ENCODE measurements around the gene BMX. TPM values are rescaled to one million over a fixed set of nuclear protein-coding genes. Genes with fewer than 3 reads are reported as not detected.

Gene BMX
- total RNA-seq, 2 donors from 2014 or later, result not detected

GRCh38 chrX:15564981-15565579 lies 64.5 kb downstream of the BMX start:
- no peak for DNase-seq

GRCh38 chrX:15566244-15566643 lies 65.6 kb downstream of the BMX start:
- H3K36me3 Mint-ChIP-seq (ENCODE audit: low read depth), result no peaks in the 10 kb centered on the region
- peaks cover 22% of the 10 kb centered on the region for H3K27me3 Mint-ChIP-seq
- DNase-seq (no peak), ATAC-seq (no peak)
- no peak overlapping the region for H3K4me3 Mint-ChIP-seq
- H3K9me3 ChIP-seq (ENCODE audit: control insufficient read depth, low read length, poor library complexity, severe bottlenecking), result no peaks in the 10 kb centered on the region
- H3K4me1 Mint-ChIP-seq, result peaks cover 4% of the 10 kb centered on the region
- H3K27ac Mint-ChIP-seq, result no peak overlapping the region

More at GRCh38 chrX:15564981-15565579, 64.5 kb downstream of the BMX start:
- no peaks in the 10 kb centered on the region for H3K36me3 Mint-ChIP-seq (ENCODE audit: low read depth)
- no peaks in the 10 kb centered on the region for H3K9me3 ChIP-seq (ENCODE audit: control insufficient read depth, low read length, poor library complexity, severe bottlenecking)
- no peak overlapping the region for H3K27ac Mint-ChIP-seq
- peaks cover 4% of the 10 kb centered on the region for H3K4me1 Mint-ChIP-seq
- peaks cover 22% of the 10 kb centered on the region for H3K27me3 Mint-ChIP-seq
- no peak overlapping the region for H3K4me3 Mint-ChIP-seq
- ATAC-seq, result no peak

- H3K9me3 ChIP-seq (ENCODE audit: control insufficient read depth, low read length, poor library complexity, severe bottlenecking), result no peaks in the 10 kb centered on the region
- no peak for ATAC-seq
- H3K27me3 Mint-ChIP-seq, result peaks cover 22% of the 10 kb centered on the region
- no peak for DNase-seq
- no peaks in the 10 kb centered on the region for H3K36me3 Mint-ChIP-seq (ENCODE audit: low read depth)
- no peak overlapping the region for H3K4me3 Mint-ChIP-seq
- peaks cover 4% of the 10 kb centered on the region for H3K4me1 Mint-ChIP-seq
- H3K27ac Mint-ChIP-seq, result no peak overlapping the region
These were observed 66.7 kb downstream of the BMX start for GRCh38 chrX:15567267-15567666.

- DNase-seq, result no peak
- Mint-ChIP-seq H3K36me3 (ENCODE audit: low read depth) (no peaks in the 10 kb centered on the region), H3K4me1 (peaks cover 4% of the 10 kb centered on the region), H3K27ac (no peak overlapping the region), H3K4me3 (no peak overlapping the region), H3K27me3 (peaks cover 22% of the 10 kb centered on the region)
- ATAC-seq, result no peak
- H3K9me3 ChIP-seq (ENCODE audit: control insufficient read depth, low read length, poor library complexity, severe bottlenecking), result no peaks in the 10 kb centered on the region
These were observed 67.4 kb downstream of the BMX start for GRCh38 chrX:15567886-15568616.

- ATAC-seq (no peak), DNase-seq (no peak)
- Mint-ChIP-seq H3K4me3 (no peak overlapping the region), H3K27ac (peak overlapping the region; percentile 39), H3K27me3 (peaks cover 13% of the 10 kb centered on the region), H3K4me1 (peaks cover 4% of the 10 kb centered on the region), H3K36me3 (ENCODE audit: low read depth) (no peaks in the 10 kb centered on the region)
- H3K9me3 ChIP-seq (ENCODE audit: control insufficient read depth, low read length, poor library complexity, severe bottlenecking), result no peaks in the 10 kb centered on the region
These were observed 69.5 kb downstream of the BMX start for GRCh38 chrX:15570145-15570544.

- Mint-ChIP-seq H3K4me1 (no peaks in the 10 kb centered on the region), H3K27me3 (peaks cover 4% of the 10 kb centered on the region), H3K36me3 (ENCODE audit: low read depth) (no peaks in the 10 kb centered on the region), H3K27ac (no peak overlapping the region), H3K4me3 (no peak overlapping the region)
- H3K9me3 ChIP-seq (ENCODE audit: control insufficient read depth, low read length, poor library complexity, severe bottlenecking), result no peaks in the 10 kb centered on the region
- no peak for ATAC-seq
- DNase-seq, result no peak
These were observed 73.4 kb downstream of the BMX start for GRCh38 chrX:15574017-15574416.

- no peaks in the 10 kb centered on the region for H3K36me3 Mint-ChIP-seq (ENCODE audit: low read depth)
- ATAC-seq (no peak), DNase-seq (no peak)
- no peak overlapping the region for H3K27ac Mint-ChIP-seq
- H3K27me3 Mint-ChIP-seq, result no peaks in the 10 kb centered on the region
- H3K9me3 ChIP-seq (ENCODE audit: control insufficient read depth, low read length, poor library complexity, severe bottlenecking), result no peaks in the 10 kb centered on the region
- H3K4me3 Mint-ChIP-seq, result no peak overlapping the region
- no peaks in the 10 kb centered on the region for H3K4me1 Mint-ChIP-seq
These were observed 75.4 kb downstream of the BMX start for GRCh38 chrX:15576019-15576418.

GRCh38 chrX:15579778-15580747 lies 79.5 kb downstream of the BMX start:
- H3K9me3 ChIP-seq (ENCODE audit: control insufficient read depth, low read length, poor library complexity, severe bottlenecking), result no peaks in the 10 kb centered on the region
- no peaks in the 10 kb centered on the region for H3K27me3 Mint-ChIP-seq
- no peak overlapping the region for H3K4me3 Mint-ChIP-seq
- DNase-seq, result no peak
- no peak for ATAC-seq
- no peak overlapping the region for H3K27ac Mint-ChIP-seq
- H3K36me3 Mint-ChIP-seq (ENCODE audit: low read depth), result no peaks in the 10 kb centered on the region
- no peaks in the 10 kb centered on the region for H3K4me1 Mint-ChIP-seq

- H3K4me3 Mint-ChIP-seq, result no peak overlapping the region
- ATAC-seq (no peak), DNase-seq (no peak)
- H3K9me3 ChIP-seq (ENCODE audit: control insufficient read depth, low read length, poor library complexity, severe bottlenecking), result no peaks in the 10 kb centered on the region
- peaks cover 3% of the 10 kb centered on the region for H3K36me3 Mint-ChIP-seq (ENCODE audit: low read depth)
- H3K27me3 Mint-ChIP-seq, result peaks cover 7% of the 10 kb centered on the region
- H3K4me1 Mint-ChIP-seq, result no peaks in the 10 kb centered on the region
- H3K27ac Mint-ChIP-seq, result no peak overlapping the region
These were observed 93.8 kb downstream of the BMX start for GRCh38 chrX:15594371-15594770.

GRCh38 chrX:15598026-15598425 lies 97.4 kb downstream of the BMX start:
- ATAC-seq, result no peak
- H3K27ac Mint-ChIP-seq, result no peak overlapping the region

GRCh38 chrX:15599461-15599860 lies 98.9 kb downstream of the BMX start:
- no peak for DNase-seq
- H3K9me3 ChIP-seq (ENCODE audit: control insufficient read depth, low read length, poor library complexity, severe bottlenecking), result no peaks in the 10 kb centered on the region
- H3K27ac Mint-ChIP-seq, result no peak overlapping the region
- H3K27me3 Mint-ChIP-seq, result peaks cover 14% of the 10 kb centered on the region
- ATAC-seq, result no peak
- no peaks in the 10 kb centered on the region for H3K4me1 Mint-ChIP-seq
- H3K36me3 Mint-ChIP-seq (ENCODE audit: low read depth), result peaks cover 2% of the 10 kb centered on the region
- no peak overlapping the region for H3K4me3 Mint-ChIP-seq

More at GRCh38 chrX:15598026-15598425, 97.4 kb downstream of the BMX start:
- H3K36me3 Mint-ChIP-seq (ENCODE audit: low read depth), result peaks cover 2% of the 10 kb centered on the region
- no peak overlapping the region for H3K4me3 Mint-ChIP-seq
- no peak for DNase-seq
- no peaks in the 10 kb centered on the region for H3K9me3 ChIP-seq (ENCODE audit: control insufficient read depth, low read length, poor library complexity, severe bottlenecking)
- no peaks in the 10 kb centered on the region for H3K4me1 Mint-ChIP-seq
- peaks cover 14% of the 10 kb centered on the region for H3K27me3 Mint-ChIP-seq

GRCh38 chrX:15600049-15600448 lies 99.4 kb downstream of the BMX start:
- H3K4me3 Mint-ChIP-seq, result no peak overlapping the region
- no peak for DNase-seq
- no peak for ATAC-seq
- H3K27ac Mint-ChIP-seq, result no peak overlapping the region
- H3K9me3 ChIP-seq (ENCODE audit: control insufficient read depth, low read length, poor library complexity, severe bottlenecking), result no peaks in the 10 kb centered on the region
- peaks cover 15% of the 10 kb centered on the region for H3K27me3 Mint-ChIP-seq
- peaks cover 2% of the 10 kb centered on the region for H3K36me3 Mint-ChIP-seq (ENCODE audit: low read depth)
- no peaks in the 10 kb centered on the region for H3K4me1 Mint-ChIP-seq

GRCh38 chrX:15600745-15601144 lies 100.1 kb downstream of the BMX start, which contains the start of gene ACE2:
Gene ACE2 (minus strand): TSS chrX:15600960. CDS start chrX:15600911, 49 bp downstream.
- no peak for DNase-seq
- Mint-ChIP-seq H3K4me3 (no peak within 1 kb of the TSS), H3K27ac (no peak within 1 kb of the TSS), H3K4me1 (no peaks in the 10 kb centered on the region), H3K27me3 (peaks cover 22% of the 10 kb centered on the region), H3K36me3 (ENCODE audit: low read depth) (peaks cover 2% of the 10 kb centered on the region)
- ATAC-seq, result no peak
- no peaks in the 10 kb centered on the region for H3K9me3 ChIP-seq (ENCODE audit: control insufficient read depth, low read length, poor library complexity, severe bottlenecking)

Data from T-helper 17 cell (primary cell).